Measurements from ENCODE around the gene OXNAD1.

Gene OXNAD1

DNA sequence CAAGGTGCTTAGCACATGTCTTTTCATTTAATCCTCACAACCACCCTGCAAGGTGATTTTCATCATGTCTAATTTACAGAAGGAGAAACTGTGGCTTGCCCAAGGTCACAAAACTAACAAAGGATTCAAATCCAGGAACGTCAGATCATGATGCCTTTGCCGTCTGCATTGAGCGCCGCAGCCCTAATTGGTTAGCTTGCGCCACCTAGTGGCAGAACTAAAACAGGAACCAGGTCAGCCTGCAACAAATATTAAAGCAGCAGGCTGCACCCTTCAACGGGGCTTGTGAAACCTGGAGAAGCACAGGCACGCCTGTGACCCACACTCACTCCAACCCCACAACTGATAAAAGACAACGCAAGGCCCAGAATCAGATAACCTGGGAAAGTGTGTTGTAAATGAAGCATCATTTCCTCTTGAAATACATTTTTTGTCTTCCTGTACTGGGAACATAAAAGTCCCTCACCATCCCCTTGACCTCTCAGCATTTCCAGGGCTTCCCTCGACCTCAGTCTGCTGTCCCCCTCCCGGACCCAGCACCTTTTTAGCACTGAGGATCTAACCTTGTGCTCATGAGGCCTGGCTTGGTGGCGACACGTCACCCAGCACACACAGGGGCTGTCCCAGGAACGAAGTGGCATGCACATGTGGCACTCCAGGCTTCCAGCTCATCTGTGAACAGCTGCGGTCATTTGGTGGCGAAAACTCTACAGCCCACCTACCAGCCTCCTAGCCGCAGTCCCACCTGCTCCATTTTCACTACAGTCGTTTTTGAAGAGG is 17.5 kb upstream of the OXNAD1 start:
- peak; percentile 38 to 81 (median 66) for DNase-seq

DNA sequence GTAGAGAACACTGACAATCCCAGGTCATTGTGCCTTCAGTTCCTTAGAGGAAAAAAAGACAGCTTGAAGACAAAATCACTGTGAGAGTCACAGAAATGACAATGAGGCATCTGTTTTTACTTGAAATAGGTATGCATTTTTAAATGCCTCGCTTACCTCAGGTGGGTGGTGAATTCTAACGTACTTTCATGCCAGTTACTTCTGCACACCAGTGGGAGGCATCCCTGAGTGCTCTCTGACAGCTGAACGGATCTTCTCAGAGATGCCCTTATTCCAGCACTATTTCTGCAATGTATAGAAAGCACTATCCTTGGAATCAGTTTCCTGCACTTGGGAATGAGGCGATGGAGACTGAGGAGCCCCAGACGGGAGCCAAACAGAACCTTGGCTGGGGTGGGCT is 16.5 kb upstream of the OXNAD1 start:
- DNase-seq = no peak

DNA sequence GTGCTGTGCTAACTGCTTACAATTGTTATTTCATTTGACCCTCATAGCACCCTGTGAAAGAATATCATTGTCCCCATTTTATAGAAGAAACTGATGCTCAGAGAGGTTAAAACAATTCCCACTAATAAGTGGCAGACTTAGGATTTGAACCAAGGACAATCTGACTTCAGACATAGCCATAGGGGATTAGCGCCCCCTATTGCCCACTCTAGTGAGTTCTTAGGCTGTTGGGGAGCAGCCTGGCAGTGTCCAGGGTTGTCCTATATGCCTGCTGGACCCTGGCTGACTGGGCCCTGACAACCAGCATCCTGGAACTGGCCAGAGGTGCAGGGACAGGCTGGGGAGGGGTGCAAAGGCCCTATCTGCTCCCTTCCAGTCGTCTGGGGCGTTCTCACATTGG is 15.7 kb upstream of the OXNAD1 start:
- DNase-seq = no peak

DNA sequence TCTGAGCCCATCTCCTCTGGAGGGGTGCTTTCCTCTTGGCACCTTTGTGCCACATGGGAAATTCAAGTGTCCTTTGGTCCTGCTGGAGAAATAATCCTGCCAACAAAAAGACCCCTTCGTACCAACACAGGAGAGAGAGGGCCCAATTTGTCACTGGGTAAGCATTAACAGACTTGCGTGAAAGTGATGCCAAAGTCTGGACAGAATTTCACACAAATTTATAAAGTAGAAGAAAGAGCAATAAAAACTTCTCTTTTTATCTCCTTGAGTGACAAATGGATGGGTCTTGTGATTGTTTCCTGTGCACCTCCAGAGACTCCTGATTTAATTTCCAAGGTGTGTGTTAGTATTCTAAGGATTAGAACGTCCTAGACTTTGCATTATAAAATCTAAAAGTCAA is 15.1 kb upstream of the OXNAD1 start:
- no peak for DNase-seq

DNA sequence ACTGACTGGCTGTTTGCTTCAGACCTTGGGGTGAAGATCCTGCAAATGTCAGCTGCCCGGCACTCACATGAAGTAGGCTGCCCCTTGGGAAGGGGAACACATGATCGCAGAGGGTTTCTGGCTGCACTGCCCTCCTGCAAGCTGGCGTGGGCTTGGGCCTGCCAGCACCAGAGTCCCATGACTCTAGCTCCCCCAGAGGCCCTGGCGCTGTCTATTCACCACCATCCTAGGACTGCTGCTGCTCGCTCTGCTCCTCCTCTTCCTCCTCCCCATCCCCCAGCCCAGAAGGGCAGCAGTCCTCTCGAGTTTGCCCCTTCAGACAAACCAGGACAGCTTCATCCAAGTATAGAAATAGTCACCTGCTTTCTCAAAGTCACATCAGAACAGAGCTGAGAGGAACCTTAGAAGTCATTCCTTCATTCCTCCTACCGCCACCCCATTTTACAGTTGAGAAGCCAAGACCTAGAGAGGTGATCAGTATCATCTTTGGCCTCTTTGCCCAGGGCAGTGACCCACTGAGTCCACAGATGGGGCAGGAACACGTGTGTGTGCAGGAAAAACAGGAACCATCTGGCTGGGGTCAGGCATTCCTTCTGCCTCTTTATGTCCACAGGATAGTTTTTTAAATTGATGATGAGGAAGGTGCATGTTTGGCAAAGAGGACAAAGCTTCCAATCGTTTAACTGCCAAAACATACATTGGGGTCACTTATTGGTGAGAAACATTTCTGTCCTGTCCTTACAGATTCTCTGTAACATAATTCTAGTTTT is 13.5 kb upstream of the OXNAD1 start:
- DNase-seq = no peak

DNA sequence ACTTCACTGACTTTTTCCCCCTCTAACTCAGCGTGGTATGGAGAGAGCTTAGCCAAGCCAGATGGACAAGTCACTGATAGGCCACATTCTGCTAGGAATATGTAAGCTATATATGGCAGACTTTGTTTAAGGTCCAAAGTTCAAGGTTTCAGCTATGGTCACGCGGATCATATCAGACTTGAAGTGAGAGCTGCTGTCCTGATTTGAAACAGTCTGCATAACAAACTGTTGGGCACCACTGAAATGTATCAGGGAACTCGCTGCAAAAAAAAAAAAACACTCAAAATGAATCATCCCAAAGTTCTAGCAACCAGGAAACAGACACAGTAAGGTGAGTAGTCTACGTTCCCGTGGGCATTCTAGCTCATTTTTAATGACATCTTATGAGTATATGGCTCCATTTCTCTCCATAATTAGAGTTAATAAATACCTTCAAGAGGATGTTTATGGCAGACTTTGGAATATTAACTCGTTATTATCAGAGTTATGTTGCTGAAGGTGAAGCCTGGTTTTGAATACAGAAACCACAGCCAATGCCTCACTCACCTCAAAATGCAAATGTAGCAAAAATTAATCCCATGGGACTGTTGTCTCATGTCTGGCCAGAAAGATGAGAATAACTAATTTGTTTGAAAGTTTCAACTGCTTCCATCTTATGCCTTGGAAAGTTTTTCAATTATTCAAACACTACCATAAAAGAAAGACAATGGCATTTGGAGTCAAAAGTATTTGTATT is 12.6 kb upstream of the OXNAD1 start:
- no peak for DNase-seq

DNA sequence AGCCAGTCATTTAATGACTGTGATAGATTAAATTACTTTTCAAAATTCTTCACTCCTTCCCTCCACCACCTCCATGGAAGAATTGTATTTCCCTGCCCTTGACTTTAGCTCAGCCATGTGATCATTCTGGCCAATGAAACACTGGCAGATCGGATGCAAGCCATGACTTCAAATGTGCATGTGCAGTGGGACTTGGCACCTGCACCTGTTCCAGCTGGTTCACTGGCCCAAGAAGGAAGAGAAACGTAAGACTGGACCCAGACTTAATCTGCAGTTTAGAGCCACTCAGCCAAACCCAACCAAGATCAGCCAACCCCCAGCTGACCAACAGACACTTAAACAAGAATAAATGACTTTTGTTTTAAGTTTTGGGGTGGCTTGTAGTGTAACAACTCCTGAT is 12.0 kb upstream of the OXNAD1 start:
- DNase-seq = no peak

DNA sequence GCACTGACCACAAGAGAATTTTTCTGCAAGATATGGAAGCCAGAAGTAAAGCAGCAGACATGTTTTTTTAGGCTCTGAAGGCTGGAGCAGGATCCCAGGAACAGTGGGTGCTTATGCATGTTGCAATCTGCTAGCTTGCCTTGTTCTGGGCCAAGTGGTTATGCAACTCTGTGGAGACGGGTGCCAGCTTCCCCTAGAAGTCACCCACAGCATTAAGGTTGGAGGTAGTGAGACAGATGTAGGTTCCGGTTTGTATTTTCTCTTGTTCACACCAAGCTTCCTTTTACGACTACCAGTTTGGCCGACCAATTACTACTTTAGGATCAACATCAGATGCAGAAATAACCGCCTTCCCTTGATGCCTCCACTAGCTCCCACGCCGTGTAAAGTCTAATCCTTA is 11.4 kb upstream of the OXNAD1 start:
- no peak for DNase-seq

DNA sequence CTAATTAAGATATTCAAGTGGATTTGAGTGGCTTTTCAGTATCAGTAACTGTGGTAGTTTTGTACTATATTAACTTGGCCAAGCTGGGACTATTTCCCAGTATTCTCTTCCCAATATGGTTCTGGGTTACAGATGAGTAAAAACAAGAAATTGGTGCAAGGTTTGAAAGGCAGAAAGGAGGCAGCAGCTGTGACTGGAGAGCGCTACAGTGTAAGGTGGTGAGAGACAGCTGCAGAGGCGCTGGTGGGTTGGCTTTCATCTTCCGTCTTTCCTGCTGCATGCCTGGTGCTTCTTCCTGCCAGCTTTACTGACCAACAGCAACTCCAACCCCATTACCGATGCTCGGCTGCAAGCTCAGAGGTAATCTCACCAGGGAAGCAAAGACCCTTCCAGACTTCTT is 10.1 kb upstream of the OXNAD1 start:
- peak in 1 of 5 donors; percentile 78 for DNase-seq

DNA sequence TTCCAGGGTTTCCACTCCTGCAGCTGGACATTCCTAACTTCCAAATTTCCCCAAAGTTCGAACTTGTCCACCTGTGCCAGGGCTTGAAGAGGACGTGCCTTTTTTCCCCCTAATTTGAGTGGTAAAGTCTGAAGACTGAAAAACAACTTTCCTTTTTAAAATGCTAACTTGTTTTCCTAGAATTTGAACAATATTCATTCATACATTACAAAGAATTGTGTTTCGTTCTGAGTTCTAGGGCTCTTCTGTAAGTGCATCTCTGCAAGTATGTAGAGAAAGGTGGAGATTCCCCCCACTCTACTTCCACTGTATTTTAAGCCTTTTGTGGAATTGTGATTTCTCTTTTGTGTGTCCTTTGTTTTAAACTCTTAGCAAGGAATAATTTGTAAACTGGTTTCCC is 9.7 kb upstream of the OXNAD1 start:
- peak in 1 of 5 donors; percentile 57 for DNase-seq

DNA sequence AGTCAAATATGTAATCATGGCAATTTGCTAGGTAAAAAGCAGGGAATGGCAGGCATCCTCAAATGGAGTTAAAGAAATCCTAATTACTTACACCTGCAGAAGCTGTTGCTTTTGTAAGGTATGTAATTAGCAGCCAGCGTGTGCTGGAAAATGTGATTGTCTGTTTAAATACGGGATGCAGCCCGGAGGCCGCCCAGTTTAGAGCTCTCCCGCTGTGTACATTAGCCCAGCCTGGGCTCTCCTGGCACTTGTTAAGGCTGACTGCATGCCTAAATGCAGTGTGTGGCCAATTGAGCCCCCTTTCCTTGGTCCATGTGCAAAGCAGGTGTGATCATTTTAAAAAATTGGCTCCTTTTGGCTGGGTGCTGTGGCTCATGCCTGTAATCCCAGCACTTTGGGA is 9.3 kb upstream of the OXNAD1 start:
- DNase-seq = no peak

DNA sequence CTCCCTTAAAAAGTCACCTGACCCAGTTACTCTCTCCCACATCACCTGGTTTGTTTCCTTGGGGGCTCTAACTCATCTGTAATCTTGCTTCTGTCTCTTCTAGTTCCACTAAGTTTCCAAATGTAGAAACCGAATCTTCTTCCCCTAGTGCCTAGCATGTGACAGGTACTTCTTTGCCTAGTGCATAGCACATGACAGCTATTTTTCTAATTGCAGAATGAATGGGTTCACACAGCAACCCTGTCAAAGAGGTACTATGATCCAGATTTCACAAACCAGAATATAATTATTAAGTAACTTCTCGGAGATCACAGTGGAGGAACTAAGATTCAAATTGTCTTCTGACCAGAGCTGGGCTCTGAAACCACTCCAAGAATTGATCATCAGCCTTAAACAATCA is 7.7 kb upstream of the OXNAD1 start:
- no peak for DNase-seq

DNA sequence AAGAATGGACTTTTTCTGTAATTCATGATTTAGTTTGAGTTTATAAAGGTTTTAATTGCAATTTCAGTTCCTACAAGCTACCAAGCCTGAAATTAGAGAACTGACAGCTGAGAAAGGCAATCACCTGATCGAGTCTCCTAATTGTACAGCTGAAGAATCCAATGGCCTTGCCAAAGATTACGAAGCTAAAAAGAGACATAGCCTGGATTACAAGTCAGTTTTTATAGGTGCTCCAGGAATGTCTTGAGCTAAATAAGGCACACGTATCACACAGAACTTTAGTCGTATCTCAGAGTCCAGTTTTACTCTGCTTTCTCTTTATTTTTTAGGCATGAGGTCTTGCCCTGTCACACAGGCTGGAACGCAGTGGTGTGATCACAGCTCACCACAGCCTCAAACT is 6.8 kb upstream of the OXNAD1 start:
- no peak for DNase-seq

DNA sequence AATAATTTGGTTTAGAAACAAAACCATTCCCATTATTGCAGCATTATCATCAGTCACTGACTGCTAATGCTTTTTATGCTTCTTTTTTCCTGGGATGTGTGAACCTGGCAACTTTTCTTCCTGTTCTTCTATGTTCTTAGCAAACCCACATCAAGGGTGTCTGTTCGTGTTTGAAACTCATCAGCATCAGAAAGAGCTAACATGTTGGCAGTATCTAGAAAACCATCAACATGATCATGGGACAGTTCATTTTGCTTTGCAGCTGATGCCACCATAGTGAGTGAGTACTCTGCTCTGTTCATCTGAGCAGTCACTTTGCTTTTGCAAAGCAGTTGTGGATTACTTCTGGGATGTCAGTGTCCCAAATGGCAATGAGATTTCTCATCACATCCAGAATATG is 6.1 kb upstream of the OXNAD1 start:
- no peak for DNase-seq

DNA sequence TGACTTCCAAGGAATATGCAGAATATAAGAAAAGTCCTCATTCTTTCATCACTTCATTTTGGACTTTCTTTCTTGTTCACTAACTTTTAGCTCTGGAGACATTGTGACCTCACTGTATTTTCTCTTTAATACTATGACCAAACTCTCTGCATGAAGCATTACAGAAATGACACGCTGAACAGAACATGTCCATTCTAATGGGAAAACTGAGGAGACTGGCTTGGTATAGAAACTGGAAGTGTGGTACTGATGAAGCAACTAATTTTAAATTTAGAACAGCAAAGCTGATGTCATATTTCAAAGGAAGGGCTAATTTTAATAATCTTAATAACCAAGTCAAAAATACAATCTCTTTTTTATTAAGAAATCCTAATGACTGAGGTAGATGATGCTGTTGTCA is 5.0 kb upstream of the OXNAD1 start:
- DNase-seq = no peak

DNA sequence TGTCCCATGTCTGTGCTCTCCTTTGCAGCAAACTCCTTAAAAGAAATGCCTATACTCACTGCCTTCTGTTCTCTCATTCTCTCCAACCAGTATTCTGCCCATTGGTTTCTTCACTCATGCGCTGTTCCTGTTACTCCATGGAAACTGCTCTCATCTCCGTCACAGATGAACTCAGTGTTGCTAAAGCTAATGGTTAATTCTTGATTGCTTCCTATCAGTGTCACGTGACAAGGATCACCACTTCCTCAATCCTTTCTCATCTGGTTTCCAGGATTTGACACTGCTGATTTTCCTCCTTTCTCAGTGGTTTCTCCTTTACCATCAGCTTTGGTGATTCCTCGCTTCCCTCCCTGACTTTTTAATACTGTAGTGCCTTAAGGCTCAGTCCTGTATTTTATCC is 2.8 kb upstream of the OXNAD1 start:
- DNase-seq = no peak

DNA sequence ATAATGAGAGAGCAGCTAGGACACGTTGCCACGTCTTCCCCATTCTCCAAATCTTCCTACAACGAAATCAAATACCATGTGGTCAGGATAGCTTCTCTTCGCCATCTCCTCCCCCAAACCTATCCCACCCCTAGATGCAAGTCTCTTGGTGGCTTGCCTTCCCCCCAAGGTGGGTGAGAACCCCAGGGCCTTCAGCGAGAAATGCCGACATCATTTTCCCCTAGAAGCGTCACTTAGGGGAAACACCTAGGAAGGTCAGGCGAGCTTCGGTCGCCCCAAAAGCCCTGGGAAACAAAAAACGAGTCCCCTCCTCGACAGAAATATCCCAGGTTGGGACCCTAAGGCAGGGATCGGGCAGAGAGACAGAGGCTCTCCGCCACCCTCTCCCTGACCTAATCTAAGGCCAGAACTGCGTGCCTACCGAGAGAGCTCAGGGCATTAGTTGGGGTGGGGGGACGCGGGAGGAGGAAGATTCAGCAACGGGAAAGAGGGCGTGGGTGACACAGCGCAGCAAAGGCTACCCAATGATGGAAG is 771 bp upstream of the OXNAD1 start:
- peak in 1 of 5 donors; percentile 10 for DNase-seq

DNA sequence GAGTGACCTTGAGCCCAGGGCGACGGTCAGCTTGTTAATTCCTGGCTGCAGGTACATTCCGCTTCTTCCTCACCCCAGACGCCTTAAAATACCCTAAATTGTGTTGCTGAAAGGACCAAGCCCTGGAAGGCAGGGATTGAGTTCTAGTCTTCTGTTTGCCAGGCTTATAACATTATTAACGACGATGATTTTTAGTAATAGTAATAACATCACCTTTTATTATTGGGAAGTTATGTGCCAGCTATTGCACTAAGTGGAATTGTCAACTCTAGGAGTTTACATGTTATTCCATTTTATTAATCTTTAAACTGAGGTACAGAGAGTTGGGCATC is 409 bp downstream of the OXNAD1 start:
- no peak for DNase-seq

DNA sequence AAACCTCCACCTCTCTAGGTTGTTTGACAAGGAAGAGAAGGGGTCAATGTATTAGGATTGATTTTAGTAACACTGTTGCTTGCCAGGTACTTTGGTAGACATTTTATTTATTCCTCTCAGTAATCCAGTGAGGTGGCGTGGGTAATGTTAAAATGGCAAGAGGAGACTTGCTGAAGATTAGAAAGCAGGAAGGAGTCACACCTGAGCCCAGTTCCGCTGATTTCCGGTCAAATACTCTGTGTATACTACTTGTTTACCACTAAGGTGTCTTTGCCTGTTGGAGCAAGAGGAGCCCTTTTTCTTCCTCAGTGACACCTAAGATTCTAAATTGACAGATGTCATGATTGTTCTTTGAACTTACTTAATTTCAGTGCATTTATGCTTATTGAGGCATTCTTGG is 1.7 kb downstream of the OXNAD1 start:
- no peak for DNase-seq

DNA sequence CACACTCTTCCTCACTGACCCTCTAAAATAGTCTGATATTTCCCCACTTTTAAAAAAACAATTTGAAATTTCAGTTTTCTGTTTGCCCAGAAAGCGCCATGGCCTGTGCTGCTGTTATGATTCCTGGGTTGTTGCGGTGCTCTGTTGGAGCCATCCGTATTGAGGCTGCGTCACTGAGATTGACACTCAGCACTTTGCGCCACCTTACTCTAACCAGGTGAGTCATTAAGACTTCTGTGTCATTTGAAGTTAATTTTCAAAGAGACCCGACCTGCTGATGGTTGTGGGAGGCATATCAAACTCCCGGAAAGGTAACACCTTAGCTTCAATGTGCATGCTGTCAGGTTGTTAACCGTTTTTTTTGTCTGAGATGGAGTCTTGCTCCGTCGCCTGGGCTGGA is 5.8 kb downstream of the OXNAD1 start:
- no peak for DNase-seq

DNA sequence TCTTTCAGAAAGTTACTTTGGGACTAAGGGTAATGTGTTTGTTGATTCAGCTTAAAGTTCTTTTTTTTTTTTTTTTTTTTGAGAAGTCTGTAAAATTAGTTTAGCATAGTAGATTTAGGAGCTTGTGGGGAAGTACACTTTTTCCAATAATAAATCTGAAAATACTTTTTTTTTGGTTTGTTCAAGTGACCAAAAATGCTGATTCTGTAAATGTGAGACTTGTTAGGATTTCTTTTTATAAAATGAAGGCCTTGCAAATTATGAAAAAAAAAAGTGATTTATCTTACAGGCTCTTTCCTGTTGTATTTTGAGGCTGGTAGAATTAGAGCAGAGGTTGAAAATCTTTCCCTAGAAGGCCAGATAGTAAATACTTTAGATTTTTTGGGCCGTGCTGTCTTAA is 7.6 kb downstream of the OXNAD1 start:
- DNase-seq = no peak

DNA sequence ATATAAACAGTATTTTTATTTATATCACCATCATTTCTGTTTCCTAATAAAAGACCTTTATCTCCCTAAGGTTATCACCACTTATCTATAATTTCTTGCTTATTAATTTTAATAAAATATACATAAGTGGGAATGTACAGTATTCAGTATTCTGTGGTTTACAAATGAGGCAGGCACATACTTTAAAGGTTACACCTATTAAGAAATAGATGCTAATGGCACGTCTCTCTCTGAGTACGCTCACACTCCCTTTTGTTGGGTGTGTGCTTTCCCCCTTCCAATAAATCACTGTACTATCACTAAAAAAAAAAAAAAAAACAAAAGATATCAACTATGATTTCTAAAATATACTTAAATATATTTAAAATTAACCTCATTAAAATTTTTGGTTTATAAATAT is 8.9 kb downstream of the OXNAD1 start:
- no peak for DNase-seq

DNA sequence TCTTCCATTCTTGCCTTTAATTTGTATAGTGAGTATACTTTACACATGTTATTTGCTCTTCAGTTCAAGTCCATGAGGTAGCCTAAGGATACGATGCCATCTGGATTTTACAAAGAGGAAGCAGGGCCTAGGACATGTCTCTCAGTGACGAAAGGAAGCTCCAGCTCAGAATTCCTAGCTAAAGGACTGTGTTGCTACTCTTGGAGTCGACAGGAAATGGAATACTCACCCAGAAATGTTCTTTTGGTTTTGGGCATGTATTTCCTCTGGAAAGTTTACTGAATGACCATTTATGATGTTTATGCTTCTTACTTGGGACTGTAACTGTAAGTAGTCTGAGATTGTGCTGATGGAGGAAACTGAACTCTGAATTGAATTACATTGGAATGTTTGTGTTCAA is 12.5 kb downstream of the OXNAD1 start:
- no peak for DNase-seq

Measured in T-helper 1 cell (primary cell).